ENCODE data around the gene FBXW9. TPM values are rescaled to one million over a fixed set of nuclear protein-coding genes. Genes with fewer than 3 reads are reported as not detected.
"Not testable (repeated sequence)": the region's sequence is repeated elsewhere in the genome, so short reads cannot be mapped to it uniquely, and the experiment has no call there.

The FBXW9 gene
- total RNA-seq, 1 experiment from 2014 or later, result 15.4 TPM

DNA sequence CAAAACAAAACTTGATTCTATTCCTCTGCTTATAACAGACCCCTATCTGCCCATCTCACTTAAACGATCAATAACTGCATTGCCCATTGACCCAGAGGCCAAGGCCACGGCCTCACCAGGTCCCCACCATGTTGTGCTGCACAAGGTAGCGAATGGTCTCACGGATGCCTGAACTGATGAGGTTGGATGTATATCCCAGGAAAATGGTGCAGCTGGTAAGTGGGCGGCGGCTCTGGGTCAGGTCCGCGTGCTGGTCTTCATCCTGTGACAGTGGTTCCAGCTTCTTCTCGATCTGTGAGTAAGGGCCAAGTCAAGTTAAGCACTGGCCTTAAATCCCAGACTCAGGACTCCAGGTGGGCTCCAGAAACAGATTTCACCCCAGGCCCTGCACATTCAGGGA lies 16.4 kb downstream of the FBXW9 start:
- no peak overlapping the region for H3K27ac ChIP-seq (ENCODE audit: low read depth, low read length, poor library complexity, severe bottlenecking)
- H3K4me3 ChIP-seq (ENCODE audit: low read depth, low read length, poor library complexity, severe bottlenecking), result no peak overlapping the region
- no TSS peak for BruUV-seq (replicated peaks)
- H3K9me3 ChIP-seq (ENCODE audit: low read depth, low read length, poor library complexity, severe bottlenecking), result no peaks in the 10 kb centered on the region
- H3K4me1 ChIP-seq (ENCODE audit: insufficient read depth, low read length, poor library complexity, severe bottlenecking), result no peaks in the 10 kb centered on the region
- intact Hi-C loops (cut with micrococcal nuclease; ENCODE audit: unreplicated experiment), result loop anchor here (5.0 kb wide), 1 partner anchor 112 kb away; the partner anchor contains the start of gene JUNB
- no peak for TF ChIP-seq EZH2 (IDR thresholded peaks at IDR 0.05; ENCODE audit: borderline replicate concordance, low read depth, low read length, poor library complexity, severe bottlenecking)
- TF ChIP-seq, protein P1, sequence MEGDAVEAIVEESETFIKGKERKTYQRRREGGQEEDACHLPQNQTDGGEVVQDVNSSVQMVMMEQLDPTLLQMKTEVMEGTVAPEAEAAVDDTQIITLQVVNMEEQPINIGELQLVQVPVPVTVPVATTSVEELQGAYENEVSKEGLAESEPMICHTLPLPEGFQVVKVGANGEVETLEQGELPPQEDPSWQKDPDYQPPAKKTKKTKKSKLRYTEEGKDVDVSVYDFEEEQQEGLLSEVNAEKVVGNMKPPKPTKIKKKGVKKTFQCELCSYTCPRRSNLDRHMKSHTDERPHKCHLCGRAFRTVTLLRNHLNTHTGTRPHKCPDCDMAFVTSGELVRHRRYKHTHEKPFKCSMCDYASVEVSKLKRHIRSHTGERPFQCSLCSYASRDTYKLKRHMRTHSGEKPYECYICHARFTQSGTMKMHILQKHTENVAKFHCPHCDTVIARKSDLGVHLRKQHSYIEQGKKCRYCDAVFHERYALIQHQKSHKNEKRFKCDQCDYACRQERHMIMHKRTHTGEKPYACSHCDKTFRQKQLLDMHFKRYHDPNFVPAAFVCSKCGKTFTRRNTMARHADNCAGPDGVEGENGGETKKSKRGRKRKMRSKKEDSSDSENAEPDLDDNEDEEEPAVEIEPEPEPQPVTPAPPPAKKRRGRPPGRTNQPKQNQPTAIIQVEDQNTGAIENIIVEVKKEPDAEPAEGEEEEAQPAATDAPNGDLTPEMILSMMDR (conservative IDR thresholded peaks at IDR 0.05; ENCODE audit: low read depth, low read length), result no peak
- peaks cover 49% of the 10 kb centered on the region for H3K36me3 ChIP-seq (ENCODE audit: insufficient read depth, low read length, poor library complexity, severe bottlenecking)
- H3K27me3 ChIP-seq (replicated peaks; ENCODE audit: insufficient read depth, low read depth, low read length, poor library complexity), result no peaks in the 10 kb centered on the region
- DNase-seq (ENCODE audit: low spot score), result no peak
- ChIA-PET POLR2A (ENCODE audit: low non-redundant PET) (interaction anchor here (0.6 kb wide), 1 partner anchor 15 kb away, joined by 3 read pairs; no protein-coding TSS in a partner anchor), CTCF (no interaction called here)

DNA sequence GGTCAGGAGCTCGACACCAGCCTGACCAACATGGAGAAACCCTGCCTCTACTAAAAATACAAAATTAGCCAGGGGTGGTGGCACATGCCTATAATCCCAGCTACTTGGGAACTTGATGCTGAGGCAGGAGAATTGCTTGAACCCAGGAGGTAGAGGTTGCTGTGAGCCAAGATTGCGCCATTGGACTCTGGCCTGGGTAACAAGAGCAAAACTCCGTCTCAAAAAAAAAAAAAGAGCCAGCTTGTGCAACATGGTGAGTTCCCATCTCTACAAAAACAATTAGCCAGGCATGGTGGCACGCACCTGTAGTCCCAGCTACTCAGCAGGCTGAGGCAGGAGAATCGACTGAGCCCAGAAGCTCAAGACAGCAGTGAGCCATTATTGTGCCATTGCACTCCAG lies 18.4 kb downstream of the FBXW9 start:
- H3K36me3 ChIP-seq (ENCODE audit: insufficient read depth, low read length, poor library complexity, severe bottlenecking), result peaks cover 62% of the 10 kb centered on the region
- H3K4me3 ChIP-seq (ENCODE audit: low read depth, low read length, poor library complexity, severe bottlenecking); H3K4me1 ChIP-seq (ENCODE audit: insufficient read depth, low read length, poor library complexity, severe bottlenecking); H3K27ac ChIP-seq (ENCODE audit: low read depth, low read length, poor library complexity, severe bottlenecking); H3K27me3 ChIP-seq (replicated peaks; ENCODE audit: insufficient read depth, low read depth, low read length, poor library complexity); BruUV-seq (replicated peaks); H3K9me3 ChIP-seq (ENCODE audit: low read depth, low read length, poor library complexity, severe bottlenecking); DNase-seq (ENCODE audit: low spot score): not testable (repeated sequence)
- intact Hi-C loops (cut with micrococcal nuclease; ENCODE audit: unreplicated experiment), result loop anchor here (10.0 kb wide), 1 partner anchor 623 kb away; the partner anchor contains the start of gene ZNF878
- CTCF ChIA-PET, result interaction anchor here (0.6 to 0.7 kb wide), 3 partner anchors 80 to 1279 kb away, joined by 3 to 6 read pairs (median 3); no protein-coding TSS in a partner anchor
- POLR2A ChIA-PET (ENCODE audit: low non-redundant PET), result interaction anchor here (0.6 kb wide), 3 partner anchors 26 to 514 kb away, joined by 3 to 6 read pairs (median 4); no protein-coding TSS in a partner anchor

DNA sequence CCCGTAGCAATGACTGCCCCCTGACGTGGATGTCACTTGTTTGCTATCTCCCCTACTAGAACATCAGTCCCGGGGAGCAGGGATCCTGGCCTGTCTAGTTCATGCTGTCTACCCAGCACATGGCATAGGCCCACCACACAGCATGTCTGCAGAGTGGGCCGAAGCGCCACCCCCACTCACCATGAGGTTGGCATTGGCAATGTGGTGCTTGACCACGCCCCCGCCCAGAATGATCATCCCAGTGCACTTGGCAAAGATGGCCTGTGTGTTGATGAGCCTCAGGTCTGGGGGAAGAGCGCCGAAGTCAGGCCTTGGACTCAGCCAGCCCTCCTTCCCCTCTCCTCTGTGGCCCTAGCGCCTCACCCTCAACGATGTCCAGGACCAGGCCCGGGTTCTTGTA lies 19.5 kb downstream of the FBXW9 start:
- no peak overlapping the region for H3K4me3 ChIP-seq (ENCODE audit: low read depth, low read length, poor library complexity, severe bottlenecking)
- POLR2A ChIA-PET (ENCODE audit: low non-redundant PET), result no interaction called here
- H3K36me3 ChIP-seq (ENCODE audit: insufficient read depth, low read length, poor library complexity, severe bottlenecking), result peaks cover 69% of the 10 kb centered on the region
- BruUV-seq (replicated peaks), result no TSS peak
- no peaks in the 10 kb centered on the region for H3K27me3 ChIP-seq (replicated peaks; ENCODE audit: insufficient read depth, low read depth, low read length, poor library complexity)
- intact Hi-C loops (cut with micrococcal nuclease; ENCODE audit: unreplicated experiment), result loop anchor here (1.0 to 10.0 kb wide), 2 partner anchors 113 to 622 kb away; partner anchors contain the start of gene ZNF878
- TF ChIP-seq, protein P1 (conservative IDR thresholded peaks at IDR 0.05; ENCODE audit: low read depth, low read length), result no peak
- no peak for TF ChIP-seq EZH2 (IDR thresholded peaks at IDR 0.05; ENCODE audit: borderline replicate concordance, low read depth, low read length, poor library complexity, severe bottlenecking)
- H3K4me1 ChIP-seq (ENCODE audit: insufficient read depth, low read length, poor library complexity, severe bottlenecking), result no peaks in the 10 kb centered on the region
- CTCF ChIA-PET, result interaction anchor here (0.6 kb wide), 2 partner anchors 170 to 171 kb away, joined by 3 read pairs; no protein-coding TSS in a partner anchor
- DNase-seq (ENCODE audit: low spot score), result no peak
- H3K27ac ChIP-seq (ENCODE audit: low read depth, low read length, poor library complexity, severe bottlenecking), result no peak overlapping the region
- no peaks in the 10 kb centered on the region for H3K9me3 ChIP-seq (ENCODE audit: low read depth, low read length, poor library complexity, severe bottlenecking)

DNA sequence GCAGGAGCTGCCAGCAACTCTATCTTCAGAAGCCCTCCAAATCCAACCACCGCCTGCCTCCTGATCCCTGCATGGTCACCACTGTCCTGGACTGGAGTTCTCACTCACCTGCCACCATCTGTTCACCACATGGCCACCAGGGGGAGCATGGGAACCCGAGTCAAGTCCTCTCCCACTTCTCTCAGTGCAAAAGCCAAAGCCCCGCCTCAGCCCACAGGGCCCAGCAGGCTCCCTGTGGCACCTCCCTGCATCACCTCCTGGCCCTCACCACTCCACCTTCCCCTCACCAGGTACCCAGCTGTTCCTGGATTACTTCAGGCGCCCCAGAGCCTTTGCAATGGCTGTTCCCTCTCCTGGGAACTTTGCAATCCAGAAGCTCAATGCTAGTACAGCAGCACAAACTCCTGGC lies 20.0 kb downstream of the FBXW9 start:
- ChIA-PET CTCF (interaction anchor here (0.6 kb wide), 2 partner anchors 170 to 172 kb away, joined by 3 read pairs; no protein-coding TSS in a partner anchor), POLR2A (ENCODE audit: low non-redundant PET) (no interaction called here)
- BruUV-seq (replicated peaks), result no TSS peak
- Histone ChIP-seq H3K4me3 (ENCODE audit: low read depth, low read length, poor library complexity, severe bottlenecking) (no peak overlapping the region), H3K27ac (ENCODE audit: low read depth, low read length, poor library complexity, severe bottlenecking) (no peak overlapping the region), H3K9me3 (ENCODE audit: low read depth, low read length, poor library complexity, severe bottlenecking) (no peaks in the 10 kb centered on the region), H3K4me1 (ENCODE audit: insufficient read depth, low read length, poor library complexity, severe bottlenecking) (no peaks in the 10 kb centered on the region), H3K36me3 (ENCODE audit: insufficient read depth, low read length, poor library complexity, severe bottlenecking) (peaks cover 69% of the 10 kb centered on the region), H3K27me3 (replicated peaks; ENCODE audit: insufficient read depth, low read depth, low read length, poor library complexity) (no peaks in the 10 kb centered on the region)
- no peak for TF ChIP-seq EZH2 (IDR thresholded peaks at IDR 0.05; ENCODE audit: borderline replicate concordance, low read depth, low read length, poor library complexity, severe bottlenecking)
- TF ChIP-seq, protein P1 (conservative IDR thresholded peaks at IDR 0.05; ENCODE audit: low read depth, low read length), result peak; percentile 95
- peak; percentile 85 for DNase-seq (ENCODE audit: low spot score)
- intact Hi-C loops (cut with micrococcal nuclease; ENCODE audit: unreplicated experiment), result loop anchor here (1.0 to 10.0 kb wide), 2 partner anchors 112 to 622 kb away; partner anchors contain the start of gene ZNF878
